ENCODE data around the gene SPC25. TPM values are rescaled to one million over a fixed set of nuclear protein-coding genes. Genes with fewer than 3 reads are reported as not detected.

SPC25 gene
- polyA plus RNA-seq, 3 donors from 2014 or later = 0.39 to 1.7 TPM; not detected in 1

- Mint-ChIP-seq H3K36me3 (no peaks in the 10 kb centered on the region), H3K27me3 (ENCODE audit: low read depth in 3 of 3) (peaks cover 6 to 10% (median 9%) of the 10 kb centered on the region in 3 donors), H3K4me3 (no peak overlapping the region), H3K27ac (no peak overlapping the region), H3K4me1 (peaks cover 0 to 7% of the 10 kb centered on the region in 2 donors), H3K9me3 (no peaks in the 10 kb centered on the region)
- DNase-seq = no peak
These were observed 25.5 kb upstream of the SPC25 start for GRCh38 chr2:168915441-168916330.

- DNase-seq = no peak
- Mint-ChIP-seq H3K4me3 (no peak overlapping the region), H3K36me3 (no peaks in the 10 kb centered on the region), H3K27me3 (ENCODE audit: low read depth in 3 of 3) (peaks cover 6 to 17% (median 10%) of the 10 kb centered on the region in 3 donors), H3K9me3 (no peaks in the 10 kb centered on the region), H3K27ac (no peak overlapping the region), H3K4me1 (peaks cover 0 to 7% of the 10 kb centered on the region in 2 donors)
These were observed 23.3 kb upstream of the SPC25 start for GRCh38 chr2:168913495-168913894.

- H3K27me3 Mint-ChIP-seq (ENCODE audit: low read depth in 3 of 3) = peaks cover 9 to 18% (median 10%) of the 10 kb centered on the region in 3 donors
- peak overlapping the region in 3 of 5 donors; percentile 7 to 25 (median 24) for H3K4me3 Mint-ChIP-seq
- DNase-seq = no peak
- H3K4me1 Mint-ChIP-seq = peaks cover 0 to 7% of the 10 kb centered on the region in 2 donors
- no peaks in the 10 kb centered on the region for H3K9me3 Mint-ChIP-seq
- H3K36me3 Mint-ChIP-seq = no peaks in the 10 kb centered on the region
- H3K27ac Mint-ChIP-seq = no peak overlapping the region
These were observed 22.7 kb upstream of the SPC25 start for GRCh38 chr2:168912901-168913369.

GRCh38 chr2:168912466-168912865 lies 22.2 kb upstream of the SPC25 start:
- no peaks in the 10 kb centered on the region for H3K36me3 Mint-ChIP-seq
- no peaks in the 10 kb centered on the region for H3K9me3 Mint-ChIP-seq
- H3K27me3 Mint-ChIP-seq (ENCODE audit: low read depth in 3 of 3) = peaks cover 10 to 22% (median 11%) of the 10 kb centered on the region in 3 donors
- no peak overlapping the region for H3K27ac Mint-ChIP-seq
- H3K4me1 Mint-ChIP-seq = peaks cover 0 to 7% of the 10 kb centered on the region in 2 donors
- DNase-seq = no peak
- H3K4me3 Mint-ChIP-seq = peak overlapping the region in 2 of 5 donors; percentile 7 to 25

GRCh38 chr2:168910330-168910729 lies 20.1 kb upstream of the SPC25 start:
- no peak overlapping the region for H3K4me3 Mint-ChIP-seq
- no peak overlapping the region for H3K27ac Mint-ChIP-seq
- peaks cover 0 to 7% of the 10 kb centered on the region in 2 donors for H3K4me1 Mint-ChIP-seq
- no peaks in the 10 kb centered on the region for H3K9me3 Mint-ChIP-seq
- no peak for DNase-seq
- H3K36me3 Mint-ChIP-seq = no peaks in the 10 kb centered on the region
- H3K27me3 Mint-ChIP-seq (ENCODE audit: low read depth in 3 of 3) = peaks cover 10 to 30% (median 11%) of the 10 kb centered on the region in 3 donors

- DNase-seq = no peak
- peaks cover 5 to 37% (median 9%) of the 10 kb centered on the region in 3 donors for H3K27me3 Mint-ChIP-seq (ENCODE audit: low read depth in 3 of 3)
- H3K9me3 Mint-ChIP-seq = no peaks in the 10 kb centered on the region
- no peaks in the 10 kb centered on the region for H3K36me3 Mint-ChIP-seq
- H3K4me1 Mint-ChIP-seq = peaks cover 0 to 7% of the 10 kb centered on the region in 2 donors
- no peak overlapping the region for H3K27ac Mint-ChIP-seq
- no peak overlapping the region for H3K4me3 Mint-ChIP-seq
These were observed 17.9 kb upstream of the SPC25 start for GRCh38 chr2:168907940-168908662.

- Mint-ChIP-seq H3K36me3 (no peaks in the 10 kb centered on the region), H3K4me3 (no peak overlapping the region), H3K27me3 (ENCODE audit: low read depth in 3 of 3) (peaks cover 0 to 31% (median 5%) of the 10 kb centered on the region in 3 donors), H3K9me3 (no peaks in the 10 kb centered on the region), H3K27ac (no peak overlapping the region), H3K4me1 (no peaks in the 10 kb centered on the region)
- DNase-seq = no peak
These were observed 14.1 kb upstream of the SPC25 start for GRCh38 chr2:168904358-168904757.

- Mint-ChIP-seq H3K27me3 (ENCODE audit: low read depth in 3 of 3) (peaks cover 2 to 29% (median 5%) of the 10 kb centered on the region in 3 donors), H3K4me3 (no peak overlapping the region), H3K9me3 (no peaks in the 10 kb centered on the region)
These were observed 13.7 kb upstream of the SPC25 start for GRCh38 chr2:168903888-168904287.

GRCh38 chr2:168901003-168901402 lies 10.8 kb upstream of the SPC25 start, which contains the start of gene G6PC2:
Gene G6PC2 (plus strand): TSS chr2:168901291. CDS start chr2:168901332, 41 bp downstream.
- no peaks in the 10 kb centered on the region for H3K9me3 Mint-ChIP-seq
- H3K4me3 Mint-ChIP-seq = no peak within 1 kb of the TSS
- no peaks in the 10 kb centered on the region for H3K36me3 Mint-ChIP-seq
- peaks cover 1 to 16% (median 2%) of the 10 kb centered on the region in 3 donors for H3K27me3 Mint-ChIP-seq (ENCODE audit: low read depth in 3 of 3)
- H3K4me1 Mint-ChIP-seq = no peaks in the 10 kb centered on the region
- no peak within 1 kb of the TSS for H3K27ac Mint-ChIP-seq
- DNase-seq = no peak

More at GRCh38 chr2:168903888-168904287, 13.7 kb upstream of the SPC25 start:
- H3K4me1 Mint-ChIP-seq = no peaks in the 10 kb centered on the region
- H3K36me3 Mint-ChIP-seq = no peaks in the 10 kb centered on the region
- no peak for DNase-seq
- H3K27ac Mint-ChIP-seq = no peak overlapping the region

GRCh38 chr2:168897449-168897848 lies 7.2 kb upstream of the SPC25 start:
- peaks cover 4 to 11% (median 7%) of the 10 kb centered on the region in 3 donors for H3K27me3 Mint-ChIP-seq (ENCODE audit: low read depth in 3 of 3)
- no peaks in the 10 kb centered on the region for H3K4me1 Mint-ChIP-seq
- no peaks in the 10 kb centered on the region for H3K9me3 Mint-ChIP-seq
- DNase-seq = no peak
- H3K27ac Mint-ChIP-seq = no peak overlapping the region
- H3K36me3 Mint-ChIP-seq = peaks cover 0 to 4% (median 0%) of the 10 kb centered on the region in 3 donors
- H3K4me3 Mint-ChIP-seq = no peak overlapping the region

GRCh38 chr2:168896783-168897182 lies 6.6 kb upstream of the SPC25 start:
- no peaks in the 10 kb centered on the region for H3K9me3 Mint-ChIP-seq
- peaks cover 0 to 4% (median 0%) of the 10 kb centered on the region in 3 donors for H3K36me3 Mint-ChIP-seq
- H3K4me1 Mint-ChIP-seq = no peaks in the 10 kb centered on the region
- H3K27ac Mint-ChIP-seq = no peak overlapping the region
- no peak overlapping the region for H3K4me3 Mint-ChIP-seq
- peaks cover 4 to 10% (median 7%) of the 10 kb centered on the region in 3 donors for H3K27me3 Mint-ChIP-seq (ENCODE audit: low read depth in 3 of 3)
- DNase-seq = no peak

- no peak overlapping the region for H3K4me3 Mint-ChIP-seq
- H3K9me3 Mint-ChIP-seq = no peaks in the 10 kb centered on the region
- peaks cover under 1 to 1% of the 10 kb centered on the region in 2 donors for H3K4me1 Mint-ChIP-seq
- no peak for DNase-seq
- H3K27ac Mint-ChIP-seq = no peak overlapping the region
- peaks cover 0 to 4% (median 0%) of the 10 kb centered on the region in 3 donors for H3K36me3 Mint-ChIP-seq
- H3K27me3 Mint-ChIP-seq (ENCODE audit: low read depth in 3 of 3) = peaks cover 4 to 11% (median 7%) of the 10 kb centered on the region in 3 donors
These were observed 5.5 kb upstream of the SPC25 start for GRCh38 chr2:168895771-168896170.

GRCh38 chr2:168894720-168895119 lies 4.5 kb upstream of the SPC25 start:
- Mint-ChIP-seq H3K4me1 (peaks cover 11 to 12% of the 10 kb centered on the region in 2 donors), H3K36me3 (peaks cover 0 to 4% (median 0%) of the 10 kb centered on the region in 3 donors), H3K9me3 (no peaks in the 10 kb centered on the region), H3K4me3 (no peak overlapping the region), H3K27ac (no peak overlapping the region), H3K27me3 (ENCODE audit: low read depth in 3 of 3) (peaks cover 8 to 16% (median 12%) of the 10 kb centered on the region in 3 donors)
- no peak for DNase-seq

Measured in immature natural killer cell (primary cell).